A673 (cell line): ENCODE measurements around the gene SYAP1.

Source experiments
- EZH2 ChIP-seq: fragments of 200-600 bp; sonication (generic); IDR thresholded peaks from 2 replicates; pipeline ENCODE4 v1.6.1; 2017; ENCODE audit warnings: borderline replicate concordance, low read depth, mild to moderate bottlenecking, mixed read lengths, antibody characterized with exemption, low read length; ENCODE audit not compliant: poor library complexity, severe bottlenecking
- TF ChIP-seq, protein P1 (sequence below): fragments of 300-800, 200-600 bp; sonication (generic); conservative IDR thresholded peaks from 2 replicates; pipeline ENCODE4 v1.5.1; 2017; ENCODE audit warnings: low read depth, mild to moderate bottlenecking, antibody characterized with exemption, low read length, moderate library complexity, mixed read lengths

DNA sequence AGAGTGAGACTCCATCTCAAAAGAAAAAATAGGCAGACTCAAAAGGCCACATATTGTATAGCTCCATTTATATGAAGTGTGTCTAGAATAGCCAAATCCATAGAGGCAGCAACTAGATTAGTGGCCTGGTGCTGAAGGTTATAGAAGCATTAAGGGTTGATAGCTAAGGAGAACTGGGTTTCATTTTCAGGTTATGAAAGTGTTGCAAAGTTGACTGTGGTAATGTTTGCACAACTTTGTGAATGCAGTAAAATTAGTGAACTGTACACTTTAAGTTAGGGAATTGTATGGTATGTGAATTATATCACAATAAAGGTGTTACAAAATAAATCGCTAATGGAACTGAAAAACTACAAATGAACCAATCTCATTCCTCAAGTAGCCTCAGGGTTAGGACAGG lies 95.2 kb downstream of the SYAP1 start:
- TF ChIP-seq, protein P1, sequence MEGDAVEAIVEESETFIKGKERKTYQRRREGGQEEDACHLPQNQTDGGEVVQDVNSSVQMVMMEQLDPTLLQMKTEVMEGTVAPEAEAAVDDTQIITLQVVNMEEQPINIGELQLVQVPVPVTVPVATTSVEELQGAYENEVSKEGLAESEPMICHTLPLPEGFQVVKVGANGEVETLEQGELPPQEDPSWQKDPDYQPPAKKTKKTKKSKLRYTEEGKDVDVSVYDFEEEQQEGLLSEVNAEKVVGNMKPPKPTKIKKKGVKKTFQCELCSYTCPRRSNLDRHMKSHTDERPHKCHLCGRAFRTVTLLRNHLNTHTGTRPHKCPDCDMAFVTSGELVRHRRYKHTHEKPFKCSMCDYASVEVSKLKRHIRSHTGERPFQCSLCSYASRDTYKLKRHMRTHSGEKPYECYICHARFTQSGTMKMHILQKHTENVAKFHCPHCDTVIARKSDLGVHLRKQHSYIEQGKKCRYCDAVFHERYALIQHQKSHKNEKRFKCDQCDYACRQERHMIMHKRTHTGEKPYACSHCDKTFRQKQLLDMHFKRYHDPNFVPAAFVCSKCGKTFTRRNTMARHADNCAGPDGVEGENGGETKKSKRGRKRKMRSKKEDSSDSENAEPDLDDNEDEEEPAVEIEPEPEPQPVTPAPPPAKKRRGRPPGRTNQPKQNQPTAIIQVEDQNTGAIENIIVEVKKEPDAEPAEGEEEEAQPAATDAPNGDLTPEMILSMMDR = no peak
- TF ChIP-seq EZH2 = no peak
